B cell (primary cell): ENCODE results near the gene TRIM65. TPM values are rescaled to one million over a fixed set of nuclear protein-coding genes. Genes with fewer than 3 reads are reported as not detected.

ENCODE experiments used
- ATAC-seq: fragments of 200-7000 bp; cut with Tn5 transposase; one replicate; pipeline ENCODE4 v1.10.0; 2021; ENCODE audit warnings: low read depth, mild to moderate bottlenecking, moderate number of reproducible peaks, moderate library complexity
- CTCF ChIA-PET: fragments of 350-600 bp; sonication (Branson Sonifier 250); formaldehyde crosslinking; loops from one replicate; lab custom pipeline; 2021; ENCODE audit warnings: antibody characterized with exemption, inconsistent platforms; lab: Charles Lee
- POLR2A ChIA-PET: fragments of 350-600 bp; sonication (Branson Sonifier 250); formaldehyde crosslinking; loops from one replicate; lab custom pipeline; 2021; ENCODE audit warnings: antibody characterized with exemption; lab: Charles Lee
- DNase-seq: peaks from one replicate; pipeline ENCODE4 v3.0.0; 2013
- H2AFZ ChIP-seq: 2 replicates; pipeline ENCODE4 v1.6.1; 2012; ENCODE audit warnings: mild to moderate bottlenecking, low read depth, low read length; ENCODE audit not compliant: insufficient read depth, poor library complexity, severe bottlenecking
- H3K27ac ChIP-seq, 2 donors: 1 replicate in 1 of 2; 2 replicates in 1 of 2; pipeline ENCODE4 v1.5.1; 2012 to 2013; ENCODE audit warnings: low read length in 2 of 2, mild to moderate bottlenecking in 2 of 2, moderate library complexity in 1 of 2
- H3K27me3 ChIP-seq, 4 experiments: fragments of 200-600 bp in 1 of 4; sonication (generic) in 1 of 4; replicated peaks in 1 of 4; 1 replicate in 2 of 4; 2 replicates in 2 of 4; pipeline versions ENCODE4 v1.6.1 to v1.7.0; 2013 to 2016; ENCODE audit warnings: low read length in 3 of 4, mild to moderate bottlenecking in 2 of 4, mixed read lengths in 1 of 4, moderate library complexity in 1 of 4; ENCODE audit not compliant: insufficient read depth in 4 of 4, control insufficient read depth in 3 of 4; ENCODE audit errors: control extremely low read depth in 1 of 4
- H3K36me3 ChIP-seq, 2 experiments: replicated peaks in 1 of 2; 1 replicate in 1 of 2; 2 replicates in 1 of 2; pipeline versions ENCODE4 v1.6.1 to v1.7.1; 2013; ENCODE audit warnings: low read length in 1 of 2; ENCODE audit not compliant: insufficient read depth in 2 of 2, control insufficient read depth in 1 of 2; ENCODE audit errors: control extremely low read depth in 1 of 2, extremely low read depth in 1 of 2
- H3K4me1 ChIP-seq, 2 donors: fragments of 200-600 bp in 1 of 2; sonication (generic) in 1 of 2; 1 replicate in 1 of 2; 2 replicates in 1 of 2; pipeline versions ENCODE4 v1.5.1 to v1.6.1; 2013 to 2017; ENCODE audit warnings: low read length in 2 of 2; ENCODE audit not compliant: control insufficient read depth in 2 of 2, insufficient read depth in 2 of 2
- H3K4me2 ChIP-seq: replicated peaks from 2 replicates; pipeline ENCODE3; 2012; ENCODE audit warnings: mild to moderate bottlenecking, low read depth, low read length; ENCODE audit not compliant: poor library complexity, severe bottlenecking
- H3K4me3 ChIP-seq, 5 experiments: fragments of 200-600 bp in 1 of 5; sonication (generic) in 1 of 5; 1 replicate in 3 of 5; 2 replicates in 2 of 5; pipeline versions ENCODE4 v1.5.1 to v1.7.0; 2011 to 2016; ENCODE audit warnings: low read length in 4 of 5, mild to moderate bottlenecking in 4 of 5, low read depth in 2 of 5, control low read depth in 1 of 5, moderate library complexity in 1 of 5; ENCODE audit not compliant: insufficient read depth in 1 of 5; ENCODE audit errors: control extremely low read depth in 1 of 5, extremely low read depth in 1 of 5
- H3K79me2 ChIP-seq: fragments of 200-600 bp; sonication (generic); one replicate; pipeline ENCODE4 v1.6.0; 2016; ENCODE audit warnings: low read length; ENCODE audit not compliant: control insufficient read depth, insufficient read depth
- H3K9ac ChIP-seq: fragments of 200-600 bp; sonication (generic); 2 replicates; pipeline ENCODE4 v1.6.1; 2017; ENCODE audit warnings: mild to moderate bottlenecking, low read length, moderate library complexity
- H3K9me3 ChIP-seq, 3 donors: one replicate each; pipeline versions ENCODE4 v1.6.1 to v1.7.1; 2013; ENCODE audit warnings: low read length in 2 of 3; ENCODE audit not compliant: control insufficient read depth in 2 of 3, insufficient read depth in 1 of 3; ENCODE audit errors: control extremely low read depth in 1 of 3
- H4K20me1 ChIP-seq: 2 replicates; pipeline ENCODE4 v1.6.0; 2012; ENCODE audit warnings: mild to moderate bottlenecking, low read length; ENCODE audit not compliant: insufficient read depth, control insufficient read depth, poor library complexity, severe bottlenecking
- H3K27ac Mint-ChIP-seq: one replicate; pipeline ENCODE4 v1.8.0; 2021; ENCODE audit warnings: mixed read lengths
- H3K27me3 Mint-ChIP-seq: one replicate; pipeline ENCODE4 v1.8.0; 2021; ENCODE audit warnings: mixed read lengths
- H3K4me1 Mint-ChIP-seq: one replicate; pipeline ENCODE4 v1.8.0; 2021; ENCODE audit warnings: mixed read lengths
- H3K4me3 Mint-ChIP-seq: one replicate; pipeline ENCODE4 v1.8.0; 2021; ENCODE audit warnings: mixed read lengths
- H3K9me3 Mint-ChIP-seq: one replicate; pipeline ENCODE4 v1.8.0; 2022; ENCODE audit warnings: mixed read lengths; ENCODE audit not compliant: insufficient read depth
- EZH2 ChIP-seq: IDR thresholded peaks from 2 replicates; pipeline ENCODE4 v1.6.1; 2012; ENCODE audit warnings: borderline replicate concordance, low read depth, mild to moderate bottlenecking, moderate library complexity, low read length; ENCODE audit not compliant: insufficient read depth, poor library complexity, severe bottlenecking
- WGBS: methylation state at CpG from one replicate; pipeline ENCODE4 v1.1.5; 2013; ENCODE audit warnings: missing lambda C conversion rate; ENCODE audit not compliant: insufficient coverage; 5-methylcytosine and 5-hydroxymethylcytosine counted together
- intact Hi-C: fragments of 100-400 bp; cut with micrococcal nuclease; formaldehyde crosslinking; loops from one replicate; pipeline ENCODE4 v1.10.0; 2022
- polyA minus RNA-seq: library from RNA; depleted of rRNA, polyadenylated mRNA; stranded (reverse); fragments of >200 nt; gene quantifications from 2 replicates; pipeline ENCODE4 v1.2.3, GENCODE V29; 2012
- polyA plus RNA-seq: library from polyadenylated mRNA; depleted of rRNA; stranded (reverse); fragments of >200 nt; gene quantifications from 2 replicates; pipeline ENCODE4 v1.2.3, GENCODE V29; 2012
- total RNA-seq, 2 donors: library from RNA; stranded (reverse); fragments of 120-200 nt in 1 of 2; gene quantifications; 1 replicate in 1 of 2; 2 replicates in 1 of 2; pipeline versions ENCODE4 v1.2.3 to v1.2.4, GENCODE V29; 2013 to 2022
- TF ChIP-seq, protein P1 (sequence below): fragments of 200-600 bp; IDR thresholded peaks from one replicate; pipeline ENCODE4 v1.8.0; 2022; ENCODE audit warnings: antibody characterized with exemption, mild to moderate bottlenecking

TRIM65 gene
- total RNA-seq (39.2 and 40.7 TPM in 2 replicates), polyA plus RNA-seq (16.8 and 18.0 TPM in 2 replicates), polyA minus RNA-seq (27.0 and 27.5 TPM in 2 replicates)
- 20.8 TPM for total RNA-seq (2013)

DNA sequence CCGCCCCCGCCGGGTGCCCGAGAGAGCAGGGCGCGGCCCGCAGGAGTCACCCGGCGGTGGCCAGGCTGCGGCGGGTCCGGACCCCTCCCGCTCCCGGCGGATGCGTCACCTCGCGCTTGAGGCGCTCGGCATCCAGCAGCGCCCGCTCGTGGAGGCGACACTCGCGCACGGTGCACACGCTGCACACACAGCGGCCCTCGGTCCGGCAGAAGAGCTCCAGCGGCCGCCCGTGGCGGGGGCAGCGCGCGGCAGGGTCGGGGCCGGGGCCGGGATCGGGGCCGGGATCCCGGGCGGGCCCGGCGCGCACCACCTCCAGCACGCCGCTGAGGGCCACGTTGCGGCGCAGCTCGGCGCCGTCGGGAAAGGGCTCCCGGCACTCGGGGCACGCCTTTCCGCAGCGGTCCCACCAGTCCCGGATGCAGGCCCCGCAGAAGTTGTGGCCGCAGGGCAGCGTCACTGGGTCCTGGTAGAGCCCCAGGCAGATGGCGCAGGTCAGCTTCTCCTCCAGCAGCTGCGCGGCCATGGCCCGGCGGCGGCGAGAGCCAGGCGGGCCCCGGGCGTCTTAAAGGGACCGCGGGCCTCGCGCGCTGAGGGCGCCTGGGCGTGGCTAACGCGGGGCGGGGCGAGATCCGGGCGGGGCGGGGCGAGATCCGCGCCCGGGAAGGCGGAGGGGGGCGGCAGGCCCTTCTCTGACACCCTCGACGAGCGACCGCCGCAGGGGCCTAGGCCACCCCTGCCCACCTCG, at the start of gene TRIM65:
TSS of gene TRIM65 (minus strand) at position 537 of the 745 bp plus-strand sequence. CDS start at position 523, 14 bp downstream.
- Mint-ChIP-seq H3K27ac (peak within 1 kb of the TSS; percentile 82), H3K4me3 (peak within 1 kb of the TSS; percentile 85), H3K4me1 (peaks cover 26% of the 10 kb centered on the region), H3K27me3 (no peaks in the 10 kb centered on the region), H3K9me3 (no peaks in the 10 kb centered on the region)
- TF ChIP-seq, protein P1, sequence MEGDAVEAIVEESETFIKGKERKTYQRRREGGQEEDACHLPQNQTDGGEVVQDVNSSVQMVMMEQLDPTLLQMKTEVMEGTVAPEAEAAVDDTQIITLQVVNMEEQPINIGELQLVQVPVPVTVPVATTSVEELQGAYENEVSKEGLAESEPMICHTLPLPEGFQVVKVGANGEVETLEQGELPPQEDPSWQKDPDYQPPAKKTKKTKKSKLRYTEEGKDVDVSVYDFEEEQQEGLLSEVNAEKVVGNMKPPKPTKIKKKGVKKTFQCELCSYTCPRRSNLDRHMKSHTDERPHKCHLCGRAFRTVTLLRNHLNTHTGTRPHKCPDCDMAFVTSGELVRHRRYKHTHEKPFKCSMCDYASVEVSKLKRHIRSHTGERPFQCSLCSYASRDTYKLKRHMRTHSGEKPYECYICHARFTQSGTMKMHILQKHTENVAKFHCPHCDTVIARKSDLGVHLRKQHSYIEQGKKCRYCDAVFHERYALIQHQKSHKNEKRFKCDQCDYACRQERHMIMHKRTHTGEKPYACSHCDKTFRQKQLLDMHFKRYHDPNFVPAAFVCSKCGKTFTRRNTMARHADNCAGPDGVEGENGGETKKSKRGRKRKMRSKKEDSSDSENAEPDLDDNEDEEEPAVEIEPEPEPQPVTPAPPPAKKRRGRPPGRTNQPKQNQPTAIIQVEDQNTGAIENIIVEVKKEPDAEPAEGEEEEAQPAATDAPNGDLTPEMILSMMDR: peak; percentile 41
- no peak for TF ChIP-seq EZH2
- Histone ChIP-seq H3K4me1 (peaks cover 16 to 19% of the 10 kb centered on the region in 2 donors), H3K79me2 (peaks cover 30% of the 10 kb centered on the region), H4K20me1 (peaks cover 41% of the 10 kb centered on the region), H3K36me3 (peaks cover 0 to 41% of the 10 kb centered on the region in 2 experiments), H2AFZ (peak within 1 kb of the TSS; percentile 82), H3K9me3 (no peaks in the 10 kb centered on the region), H3K9ac (peak within 1 kb of the TSS; percentile 69), H3K4me2 (peak within 1 kb of the TSS; percentile 89), H3K27me3 (no peaks in the 10 kb centered on the region), H3K4me3 (peak within 1 kb of the TSS; percentile 14 to 80 (median 76)), H3K27ac (peak within 1 kb of the TSS; percentile 34 to 49)
- WGBS: under 1% methylated on average over 102 of the region's 102 CpGs
- intact Hi-C loops: loop anchor here (1.0 to 2.0 kb wide), 4 partner anchors 9 to 52 kb away; partner anchors contain the start of genes UNC13D and WBP2
- ChIA-PET CTCF (interaction anchor here (0.6 to 5.9 kb wide), 18 partner anchors 8 to 233 kb away, joined by 3 to 52 read pairs (median 7); partner anchors contain the start of genes GALK1, MRPL38, TRIM47 and UNC13D), POLR2A (interaction anchor here (0.6 to 2.7 kb wide), 16 partner anchors 8 to 132 kb away, joined by 3 to 42 read pairs (median 5); partner anchors contain the start of genes FBF1, GALK1, MRPL38 and TRIM47)
- DNase-seq: peak; percentile 86
- ATAC-seq: peak; percentile 86
